ENCODE results near the gene CDC42EP3.

GRCh38 chr2:37654419-37654818 is 17.0 kb downstream of the CDC42EP3 start:
- no peak for TF ChIP-seq CTCF (IDR thresholded peaks at IDR 0.05; ENCODE audit: poor library complexity)
- TF ChIP-seq EZH2phosphoT487 (IDR thresholded peaks at IDR 0.05; ENCODE audit: low read depth, severe bottlenecking, unreplicated experiment): no peak
- no peak for TF ChIP-seq EZH2 (IDR thresholded peaks at IDR 0.05; ENCODE audit: borderline replicate concordance)

Measured in hepatocyte (in vitro differentiated cells).